HG03159 (cell line): ENCODE measurements around the gene GAGE12J.
"Not testable (repeated sequence)": the region's sequence is repeated elsewhere in the genome, so short reads cannot be mapped to it uniquely, and the experiment has no call there.

Experiments used
- ATAC-seq: cut with Tn5 transposase; IDR thresholded peaks from one replicate; pipeline ENCODE4 v1.9.1; 2021; ENCODE audit warnings: mild to moderate bottlenecking, moderate library complexity; ENCODE audit not compliant: unreplicated experiment

Gene GAGE12J

GRCh38 chrX:49321737-49322136 is at the start of gene GAGE12J:
GAGE12J (plus strand) TSS chrX:49322037; CDS start chrX:49323194, 1,157 bp downstream.
- ATAC-seq = not testable (repeated sequence)

DNA sequence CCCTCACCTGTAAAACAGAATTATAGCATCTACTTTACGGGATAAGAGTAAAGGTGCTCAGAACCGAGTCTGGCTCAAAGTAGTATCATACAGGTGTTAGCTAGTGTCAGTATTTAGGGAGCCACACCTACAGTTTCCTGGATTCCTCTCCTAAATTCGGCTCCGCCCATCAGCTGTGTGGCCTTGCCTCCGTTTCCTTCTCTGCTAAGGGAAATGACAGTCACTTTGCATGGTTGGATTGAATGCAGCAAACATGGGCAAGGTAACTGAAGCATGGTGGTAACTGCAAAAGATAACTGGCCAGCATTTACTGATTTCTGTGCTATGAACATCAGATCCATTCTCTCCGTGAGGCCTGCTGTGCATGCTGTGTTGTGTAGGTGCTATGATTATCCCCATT is 49.4 kb upstream of the GAGE12J start:
- ATAC-seq = no peak

DNA sequence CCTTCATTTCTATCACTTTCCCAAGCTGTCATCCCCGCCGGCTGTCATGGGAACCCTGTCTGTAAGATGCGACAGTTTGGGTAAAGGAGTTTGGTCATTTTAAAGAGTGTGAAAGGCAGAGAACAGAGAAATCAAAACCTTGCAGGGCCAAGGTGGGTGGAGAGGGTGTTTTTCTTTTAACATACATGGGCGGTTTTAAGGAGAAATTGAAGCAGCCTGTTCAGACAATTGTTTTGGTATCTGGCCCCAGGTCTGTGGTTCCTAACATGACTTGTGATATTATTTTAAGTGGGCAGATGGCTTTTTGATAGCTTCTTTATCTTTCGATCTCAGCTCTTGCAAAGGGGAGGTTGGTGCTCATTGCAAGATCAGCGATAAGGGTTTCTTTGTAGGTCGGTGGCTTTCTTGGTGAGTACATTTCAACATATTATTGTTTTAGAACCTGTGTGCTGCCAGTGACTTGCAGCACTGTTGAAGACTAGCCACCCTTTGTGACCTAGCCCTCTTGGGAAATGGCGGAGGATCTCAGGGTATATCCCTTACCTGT is 48.6 kb upstream of the GAGE12J start:
- ATAC-seq = no peak

DNA sequence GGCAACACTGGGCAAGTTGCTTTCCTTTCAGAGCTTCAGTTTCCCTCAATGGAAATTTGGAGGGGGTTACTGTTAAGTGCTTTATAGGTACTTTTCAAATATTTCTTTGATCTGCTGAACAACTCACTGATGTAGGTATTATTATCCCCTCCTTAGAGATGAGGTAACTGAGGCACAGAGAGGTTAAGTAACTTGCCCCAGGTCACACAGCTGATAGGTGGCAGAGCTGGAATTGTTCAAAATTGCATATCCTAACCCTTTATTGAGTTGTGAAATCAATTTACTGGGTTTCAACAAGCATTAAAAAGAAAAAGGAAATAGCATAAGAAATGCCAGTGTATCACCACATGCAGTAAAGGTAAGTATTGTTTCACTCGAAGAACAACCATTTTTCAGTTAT is 45.6 kb upstream of the GAGE12J start:
- ATAC-seq = no peak

GRCh38 chrX:49276671-49277534 is 44.9 kb upstream of the GAGE12J start:
- no peak for ATAC-seq

- ATAC-seq = no peak
These were observed 44.4 kb upstream of the GAGE12J start for GRCh38 chrX:49277535-49277830.

DNA sequence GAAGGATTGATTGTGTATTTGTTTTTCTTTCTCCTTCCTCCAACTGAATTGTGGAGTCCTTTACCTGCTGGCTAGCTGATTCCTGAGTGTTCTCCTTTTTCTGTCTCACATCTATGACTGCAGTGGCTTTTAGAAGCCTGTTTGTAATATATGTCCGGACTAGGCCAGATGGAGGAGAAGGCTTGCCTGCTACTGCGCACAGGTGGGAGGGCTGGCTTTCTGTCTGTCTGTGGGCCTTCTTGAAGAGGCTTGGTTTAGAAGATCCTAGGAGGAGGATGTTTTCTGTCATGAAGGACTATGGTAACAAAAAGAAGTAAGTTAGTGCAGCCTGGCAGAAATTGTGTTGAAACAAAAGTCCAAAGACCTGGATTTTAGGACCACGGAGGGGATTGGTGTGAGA is 43.8 kb upstream of the GAGE12J start:
- no peak for ATAC-seq

DNA sequence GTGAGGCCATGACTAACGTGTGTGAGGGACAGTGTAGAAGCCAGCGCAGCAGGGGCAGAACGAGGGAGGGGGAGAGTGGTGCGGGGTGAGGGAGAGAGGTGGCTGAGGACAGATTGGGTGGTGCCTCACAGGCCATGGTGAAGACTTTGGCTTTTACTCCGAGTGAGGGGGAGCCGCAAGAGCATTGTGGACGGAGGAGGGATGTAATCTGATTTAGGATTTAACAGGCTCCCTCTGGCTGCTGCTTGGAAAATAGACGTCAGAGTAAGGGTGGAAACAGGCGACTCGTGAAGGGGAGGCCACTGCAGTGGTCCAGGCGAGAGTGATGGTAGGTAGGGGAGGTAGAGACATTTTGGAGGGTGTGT is 39.2 kb upstream of the GAGE12J start:
- no peak for ATAC-seq

- no peak for ATAC-seq
These were observed 37.6 kb upstream of the GAGE12J start for GRCh38 chrX:49284212-49284611.

- ATAC-seq = no peak
These were observed 35.7 kb upstream of the GAGE12J start for GRCh38 chrX:49286136-49286535.

DNA sequence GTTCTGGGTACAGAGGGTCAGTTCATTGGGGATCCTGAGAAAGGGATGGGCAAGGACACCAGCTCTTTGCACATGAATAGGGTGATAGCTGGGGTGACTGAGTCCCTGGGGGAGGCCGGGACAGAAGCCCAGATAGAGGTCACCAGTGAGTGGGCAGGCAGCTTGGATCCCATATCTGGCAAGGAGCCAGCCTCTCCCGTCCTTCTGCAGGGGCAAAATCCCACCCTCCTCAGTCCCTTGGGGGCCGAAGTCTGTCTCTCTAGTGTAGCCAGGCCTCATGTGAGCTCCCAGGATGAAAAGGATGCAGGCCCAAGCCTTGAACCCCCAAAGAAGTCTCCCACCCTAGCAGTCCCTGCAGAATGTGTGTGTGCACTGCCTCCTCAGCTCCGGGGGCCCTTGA is 35.3 kb upstream of the GAGE12J start:
- no peak for ATAC-seq

DNA sequence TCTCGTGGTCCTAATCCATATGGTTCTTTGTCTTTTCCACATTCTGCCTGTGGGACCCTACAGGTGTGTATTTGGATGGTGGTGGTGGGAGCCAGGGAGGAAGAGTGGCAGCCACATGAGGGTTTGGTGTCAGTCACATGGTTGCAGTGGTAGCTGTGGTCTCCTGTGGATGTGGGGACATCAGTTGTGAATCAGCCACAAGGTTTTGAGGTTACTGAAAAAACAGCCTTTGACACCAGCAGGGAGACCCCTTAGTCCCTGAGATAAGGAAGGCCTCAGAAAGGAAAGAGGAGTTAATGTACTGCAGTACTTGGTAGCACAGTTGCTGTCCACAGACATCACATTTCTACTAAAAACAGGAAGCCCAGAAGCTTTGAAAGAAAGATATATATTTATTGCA is 34.2 kb upstream of the GAGE12J start:
- ATAC-seq = no peak

GRCh38 chrX:49290215-49290614 is 31.6 kb upstream of the GAGE12J start:
- no peak for ATAC-seq

- ATAC-seq = peak; percentile 62
These were observed 30.1 kb upstream of the GAGE12J start for GRCh38 chrX:49291615-49292337.

DNA sequence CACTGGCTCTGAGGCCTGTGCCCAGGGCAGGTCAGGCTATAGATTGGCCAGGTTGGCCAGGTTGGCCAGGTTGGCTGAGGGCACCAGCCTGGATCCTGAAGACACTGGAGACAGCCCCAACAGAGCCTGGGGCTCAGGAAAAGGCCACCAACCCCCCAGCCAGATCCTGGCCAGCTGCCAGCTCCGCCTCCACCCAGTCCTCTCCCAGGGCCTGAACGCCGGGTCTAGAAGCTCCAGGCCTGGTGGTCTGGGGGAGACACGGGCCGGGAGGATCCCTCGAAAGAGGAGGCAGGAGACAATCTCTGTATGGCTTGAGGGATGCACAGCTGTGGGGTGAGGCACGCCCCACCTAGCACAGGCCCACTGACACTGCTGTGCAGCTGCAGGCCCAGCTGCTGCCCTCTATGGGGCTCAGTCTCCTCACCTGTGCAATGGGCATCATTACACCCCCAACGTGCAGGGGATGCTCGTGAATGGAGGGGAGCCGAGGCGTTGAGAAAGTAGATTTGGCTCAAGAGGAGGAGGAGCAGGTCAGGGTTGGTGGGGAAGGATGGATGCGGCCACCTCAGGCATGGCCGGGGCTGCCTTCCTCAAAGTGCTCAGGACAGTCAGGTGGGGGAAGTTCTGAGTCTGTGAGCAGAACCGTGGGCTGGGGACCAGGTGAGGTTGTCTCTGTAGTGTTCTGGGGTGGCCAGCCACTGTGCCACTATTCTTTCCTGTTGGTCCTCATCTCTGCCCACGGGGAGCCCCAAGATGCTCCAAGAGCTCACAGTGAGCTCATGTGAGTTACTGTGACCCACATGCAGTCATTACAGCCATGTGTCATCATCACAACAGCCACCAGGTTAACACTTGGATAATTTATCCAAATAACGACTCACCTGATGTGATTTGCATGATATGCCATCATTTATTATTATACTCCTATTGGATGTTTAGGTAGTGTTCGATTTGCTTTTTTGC is 29.2 kb upstream of the GAGE12J start:
- ATAC-seq = no peak

DNA sequence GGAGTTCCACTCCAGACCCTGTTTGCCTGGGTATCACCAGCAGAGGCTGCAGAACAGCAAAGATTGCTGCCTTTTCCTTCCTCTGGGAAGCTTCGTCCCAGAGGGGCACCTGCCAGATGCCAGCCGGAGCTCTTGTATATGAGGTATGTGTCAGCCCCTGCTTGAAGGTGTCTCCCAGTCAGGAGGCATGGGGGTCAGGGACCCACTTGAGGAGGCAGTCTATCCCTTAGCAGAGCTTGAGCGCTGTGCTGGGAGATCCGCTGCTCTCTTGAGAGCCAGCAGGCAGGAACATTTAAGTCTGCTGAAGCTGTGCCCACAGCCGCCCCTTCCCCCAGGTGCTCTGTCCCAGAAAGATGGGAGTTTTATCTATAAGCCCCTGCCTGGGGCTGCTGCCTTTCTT is 22.5 kb upstream of the GAGE12J start:
- not testable (repeated sequence) for ATAC-seq

GRCh38 chrX:49300703-49301102 is 21.1 kb upstream of the GAGE12J start:
- no peak for ATAC-seq

GRCh38 chrX:49303346-49303745 is 18.5 kb upstream of the GAGE12J start, which contains the start of gene GAGE10:
GAGE10 (plus strand) TSS chrX:49303646; CDS start chrX:49304860, 1,214 bp downstream.
- ATAC-seq = no peak

GRCh38 chrX:49307775-49308174 is 14.1 kb upstream of the GAGE12J start:
- ATAC-seq = not testable (repeated sequence)

- no peak for ATAC-seq
These were observed 13.1 kb upstream of the GAGE12J start for GRCh38 chrX:49308604-49309269.
